Right lobe of liver (tissue), 6 donors: ENCODE results near the gene TLE2. TPM values are rescaled to one million over a fixed set of nuclear protein-coding genes. Genes with fewer than 3 reads are reported as not detected.

Source experiments
- ATAC-seq, 4 donors: fragments of 200-7000 bp; cut with Tn5 transposase; one replicate each; pipeline ENCODE4 v1.9.1; 2020; ENCODE audit warnings: mild to moderate bottlenecking in 4 of 4, moderate library complexity in 4 of 4
- DNase-seq, 3 donors: peaks; one replicate each; pipeline ENCODE4 v3.0.0-alpha.2; 2020
- H3K27ac ChIP-seq, 3 donors: fragments of 200-600 bp; one replicate each; pipeline ENCODE4 v1.8.0; 2022
- H3K27me3 ChIP-seq, 2 donors: fragments of 200-600 bp; one replicate each; pipeline ENCODE4 v1.8.0; 2022
- H3K36me3 ChIP-seq, 4 donors: fragments of 200-600 bp; sonication (generic) in 1 of 4; one replicate each; pipeline versions ENCODE4 v1.5.1 to v1.8.0; 2017 to 2022; ENCODE audit warnings: control low read depth in 1 of 4
- H3K4me1 ChIP-seq, 4 donors: fragments of 200-600 bp; sonication (generic) in 1 of 4; one replicate each; pipeline versions ENCODE4 v1.5.1 to v1.8.0; 2017 to 2022; ENCODE audit warnings: control low read depth in 1 of 4
- H3K4me3 ChIP-seq, 3 donors: fragments of 200-600 bp; one replicate each; pipeline ENCODE4 v1.8.0; 2022
- H3K9me3 ChIP-seq, 4 donors: fragments of 200-600 bp; sonication (generic) in 1 of 4; one replicate each; pipeline versions ENCODE4 v1.5.1 to v1.8.0; 2017 to 2022; ENCODE audit warnings: control low read depth in 1 of 4
- POLR2A ChIP-seq: fragments of 450-650 bp; IDR thresholded peaks from one replicate; pipeline ENCODE4 v1.6.1; 2017; ENCODE audit warnings: antibody characterized with exemption, mild to moderate bottlenecking
- WGBS: methylation state at CpG from one replicate; pipeline ENCODE4 v1.1.6; 2018; ENCODE audit warnings: low coverage, low lambda C conversion rate; ENCODE audit not compliant: insufficient coverage; ENCODE audit errors: missing lambda C conversion rate; 5-methylcytosine and 5-hydroxymethylcytosine counted together
- intact Hi-C, 2 donors: fragments of 100-400 bp; cut with DNase I; formaldehyde crosslinking; loops; one replicate each; pipeline versions ENCODE4 v1.11.2 to v1.14.1; 2022
- total RNA-seq, 6 experiments: library from RNA; depleted of rRNA in 2 of 6; stranded (reverse); fragments of >200 nt in 2 of 6; fragmentation: NEBNext Ultra II Directional in 3 of 6; extraction: Animal tissue kit (Norgen Biotek cat#: 25700) in 3 of 6; gene quantifications; one replicate each; pipeline versions ENCODE4 v1.1.0 to v1.2.4, GENCODE V29; 2016 to 2023
- TF ChIP-seq, protein P1 (sequence below), 4 donors: fragments of 200-600 bp in 3 of 4; fragments of 450-650 bp in 1 of 4; IDR thresholded peaks; one replicate each; pipeline versions ENCODE4 v1.5.1 to v1.8.0; 2016 to 2022; ENCODE audit warnings: antibody characterized with exemption in 4 of 4, mild to moderate bottlenecking in 2 of 4
- donor health status: DM: no; HTN: yes; CAD: no.
- donor health status: DM: no; HTN: no; CAD: no.
- donor health status: DM: no; HTN: no; CAD: no.
- donor health status: DM: no; HTN: yes; CAD: no.
- donor health status: DM: no; HTN: yes; CAD: no.

Gene TLE2
- total RNA-seq, 6 experiments from 2014 or later, result 6.1 to 20.6 (median 9.3) TPM

DNA sequence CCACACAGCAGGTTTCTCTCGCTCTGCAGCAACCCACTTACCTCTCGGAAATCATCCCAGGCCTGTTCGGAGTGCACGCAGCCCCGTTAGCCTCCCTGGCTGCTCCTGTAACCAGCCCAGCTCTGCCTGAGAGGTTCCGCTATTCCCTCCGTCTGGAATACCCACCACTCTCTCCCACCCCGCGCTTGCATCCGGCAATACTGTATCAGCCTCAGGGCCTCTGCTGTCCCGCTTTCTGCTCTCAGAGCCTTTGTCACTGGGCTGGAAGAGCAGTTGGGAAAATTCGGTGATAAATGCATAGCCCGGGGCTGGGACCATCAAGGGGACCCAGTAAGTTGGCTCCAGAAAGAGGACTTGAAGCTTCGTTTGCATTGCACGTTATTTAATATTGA is 52.5 kb downstream of the TLE2 start:
- ATAC-seq (peak in 1 of 4 donors; percentile 2), DNase-seq (no peak)
- Histone ChIP-seq H3K36me3 (no peaks in the 10 kb centered on the region), H3K4me1 (peaks cover 0 to 30% (median 12%) of the 10 kb centered on the region in 4 donors), H3K9me3 (no peaks in the 10 kb centered on the region), H3K27me3 (no peaks in the 10 kb centered on the region), H3K27ac (no peak overlapping the region), H3K4me3 (peak overlapping the region; percentile 27 to 50 (median 49))
- 6% methylated on average over 9 of the region's 15 CpGs for WGBS
- TF ChIP-seq, protein P1, sequence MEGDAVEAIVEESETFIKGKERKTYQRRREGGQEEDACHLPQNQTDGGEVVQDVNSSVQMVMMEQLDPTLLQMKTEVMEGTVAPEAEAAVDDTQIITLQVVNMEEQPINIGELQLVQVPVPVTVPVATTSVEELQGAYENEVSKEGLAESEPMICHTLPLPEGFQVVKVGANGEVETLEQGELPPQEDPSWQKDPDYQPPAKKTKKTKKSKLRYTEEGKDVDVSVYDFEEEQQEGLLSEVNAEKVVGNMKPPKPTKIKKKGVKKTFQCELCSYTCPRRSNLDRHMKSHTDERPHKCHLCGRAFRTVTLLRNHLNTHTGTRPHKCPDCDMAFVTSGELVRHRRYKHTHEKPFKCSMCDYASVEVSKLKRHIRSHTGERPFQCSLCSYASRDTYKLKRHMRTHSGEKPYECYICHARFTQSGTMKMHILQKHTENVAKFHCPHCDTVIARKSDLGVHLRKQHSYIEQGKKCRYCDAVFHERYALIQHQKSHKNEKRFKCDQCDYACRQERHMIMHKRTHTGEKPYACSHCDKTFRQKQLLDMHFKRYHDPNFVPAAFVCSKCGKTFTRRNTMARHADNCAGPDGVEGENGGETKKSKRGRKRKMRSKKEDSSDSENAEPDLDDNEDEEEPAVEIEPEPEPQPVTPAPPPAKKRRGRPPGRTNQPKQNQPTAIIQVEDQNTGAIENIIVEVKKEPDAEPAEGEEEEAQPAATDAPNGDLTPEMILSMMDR (IDR thresholded peaks at IDR 0.05), result no peak
- intact Hi-C loops, result loop anchor here in 1 of 2 donors (10.0 kb wide), 1 partner anchor 58 kb away; no protein-coding TSS in a partner anchor

DNA sequence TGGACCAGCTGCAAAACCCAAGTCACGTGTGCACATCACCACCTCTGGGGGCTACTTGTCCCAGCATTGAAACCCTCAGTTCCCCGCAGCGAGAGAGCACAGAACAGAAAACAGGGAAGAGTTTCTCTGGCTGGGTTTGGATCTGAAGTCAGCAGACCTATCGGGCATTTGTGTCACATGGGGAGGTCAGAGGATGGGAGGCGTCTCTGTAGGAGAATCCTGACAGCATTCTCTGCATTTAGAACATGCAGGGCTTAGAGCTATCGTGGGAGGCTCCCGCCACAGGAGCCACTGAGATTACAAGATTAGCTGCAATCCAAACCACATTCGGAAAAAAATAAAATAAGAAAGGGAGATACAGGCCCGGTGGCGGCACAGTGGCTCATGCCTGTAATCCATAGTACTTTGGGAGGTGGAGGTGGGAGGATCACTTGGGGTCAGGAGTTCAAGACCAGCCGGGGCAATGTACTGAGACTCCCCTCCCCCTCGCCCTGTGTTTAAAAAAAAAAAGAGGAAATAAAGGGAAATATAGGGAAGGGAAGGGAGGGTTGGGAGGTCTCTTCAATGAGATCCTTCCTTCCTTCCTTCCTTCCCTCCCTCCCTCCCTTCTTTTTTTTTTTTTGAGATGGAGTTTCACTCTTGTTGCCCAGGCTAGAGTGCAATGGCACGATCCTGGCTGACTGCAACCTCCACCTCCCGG is 54.6 kb downstream of the TLE2 start:
- WGBS, result 26% methylated on average over 13 of the region's 14 CpGs
- Histone ChIP-seq H3K27me3 (no peaks in the 10 kb centered on the region), H3K27ac (peak overlapping the region in 2 of 3 donors; percentile 26 to 29), H3K36me3 (no peaks in the 10 kb centered on the region), H3K4me3 (no peak overlapping the region), H3K9me3 (no peaks in the 10 kb centered on the region), H3K4me1 (peaks cover 0 to 30% (median 12%) of the 10 kb centered on the region in 4 donors)
- TF ChIP-seq POLR2A, result no peak
- TF ChIP-seq, protein P1 (IDR thresholded peaks at IDR 0.05), result no peak
- DNase-seq (peak in 1 of 3 donors; percentile 55), ATAC-seq (peak in 3 of 4 donors; percentile 3 to 20 (median 6))
- intact Hi-C loops, result loop anchor here in 1 of 2 donors (10.0 kb wide), 1 partner anchor 60 kb away; no protein-coding TSS in a partner anchor

DNA sequence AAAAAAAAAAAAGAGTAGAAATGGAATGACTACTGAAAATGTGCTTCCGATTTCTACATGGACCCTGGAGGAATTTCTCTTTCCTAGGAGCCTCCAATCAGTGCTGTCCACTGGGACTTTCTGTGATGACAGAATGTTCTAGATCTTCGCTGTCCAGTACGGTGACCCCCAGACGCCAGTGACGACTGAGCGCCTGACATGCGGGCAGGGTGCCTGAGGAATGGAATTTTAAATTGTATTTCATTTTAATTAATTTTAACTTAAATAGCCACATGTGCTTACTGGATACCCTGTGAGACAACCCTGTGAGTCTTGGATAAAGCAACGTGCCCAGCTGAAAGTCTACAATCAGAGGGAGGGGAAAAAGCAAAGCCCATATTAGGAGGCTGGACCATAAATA is 55.9 kb downstream of the TLE2 start:
- no peak overlapping the region for H3K4me3 ChIP-seq
- intact Hi-C loops, result loop anchor here in 1 of 2 donors (10.0 kb wide), 1 partner anchor 62 kb away; no protein-coding TSS in a partner anchor
- no peak for TF ChIP-seq POLR2A
- TF ChIP-seq, protein P1 (IDR thresholded peaks at IDR 0.05), result no peak
- H3K27ac ChIP-seq, result peak overlapping the region in 1 of 3 donors; percentile 24
- peaks cover 0 to 38% (median 18%) of the 10 kb centered on the region in 4 donors for H3K4me1 ChIP-seq
- WGBS, result 73% methylated on average over 8 of the region's 8 CpGs
- no peaks in the 10 kb centered on the region for H3K9me3 ChIP-seq
- ATAC-seq (no peak), DNase-seq (no peak)
- H3K36me3 ChIP-seq, result no peaks in the 10 kb centered on the region
- H3K27me3 ChIP-seq, result no peaks in the 10 kb centered on the region

DNA sequence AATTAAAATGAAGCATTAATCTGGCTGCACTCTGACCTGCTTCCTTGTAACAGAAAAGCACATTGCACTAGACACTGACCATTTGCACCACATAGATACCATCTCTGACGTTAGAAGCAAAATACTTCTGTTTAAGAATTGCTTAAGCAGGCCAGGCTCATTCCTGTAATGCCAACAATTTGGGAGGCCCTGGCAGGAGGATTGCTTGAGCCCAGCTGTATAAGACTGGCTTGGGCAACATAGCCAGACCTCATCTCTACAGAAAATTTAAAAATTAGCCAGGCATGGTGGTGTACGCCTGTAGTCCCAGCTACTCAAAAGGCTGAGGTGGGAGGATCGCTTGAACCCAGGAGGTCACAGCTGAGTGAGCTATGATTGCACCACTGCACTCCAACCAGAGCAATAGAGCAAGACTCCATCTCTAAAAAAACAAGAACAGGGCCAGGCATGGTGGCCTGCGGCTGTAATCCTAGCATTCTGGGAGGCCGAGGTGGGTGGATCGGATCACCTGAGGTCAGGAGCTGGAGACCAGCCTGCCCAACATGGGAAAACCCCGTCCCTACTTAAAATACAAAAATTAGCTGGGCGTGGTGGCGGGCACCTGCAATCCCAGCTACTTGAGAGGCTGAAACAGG is 58.8 kb downstream of the TLE2 start:
- 67% methylated on average over 5 of the region's 9 CpGs for WGBS
- H3K27me3 ChIP-seq, result no peaks in the 10 kb centered on the region
- H3K4me3 ChIP-seq, result no peak overlapping the region
- no peaks in the 10 kb centered on the region for H3K36me3 ChIP-seq
- peaks cover 0 to 17% (median 10%) of the 10 kb centered on the region in 4 donors for H3K4me1 ChIP-seq
- DNase-seq, result no peak
- peak overlapping the region in 2 of 3 donors; percentile 4 to 13 for H3K27ac ChIP-seq
- TF ChIP-seq, protein P1 (IDR thresholded peaks at IDR 0.05), result no peak
- TF ChIP-seq POLR2A, result no peak
- ATAC-seq, result peak in 3 of 4 donors; percentile 18 to 45 (median 21)
- H3K9me3 ChIP-seq, result no peaks in the 10 kb centered on the region
- intact Hi-C loops, result loop anchor here in 1 of 2 donors (10.0 kb wide), 1 partner anchor 64 kb away; no protein-coding TSS in a partner anchor
